Measurements from ENCODE around the gene SMTN. TPM values are rescaled to one million over a fixed set of nuclear protein-coding genes. Genes with fewer than 3 reads are reported as not detected.

The SMTN gene
- total RNA-seq, 1 donor from 2014 or later, result 51.7 TPM

- DNase-seq (ENCODE audit: low read depth), result no peak
- Histone ChIP-seq H3K36me3 (ENCODE audit: control insufficient read depth, insufficient read depth, low read length) (peaks cover 10% of the 10 kb centered on the region), H3K27me3 (ENCODE audit: control insufficient read depth, insufficient read depth, low read length) (no peaks in the 10 kb centered on the region), H3K4me3 (ENCODE audit: low read depth, low read length) (no peak overlapping the region)
- TF ChIP-seq, protein P1, sequence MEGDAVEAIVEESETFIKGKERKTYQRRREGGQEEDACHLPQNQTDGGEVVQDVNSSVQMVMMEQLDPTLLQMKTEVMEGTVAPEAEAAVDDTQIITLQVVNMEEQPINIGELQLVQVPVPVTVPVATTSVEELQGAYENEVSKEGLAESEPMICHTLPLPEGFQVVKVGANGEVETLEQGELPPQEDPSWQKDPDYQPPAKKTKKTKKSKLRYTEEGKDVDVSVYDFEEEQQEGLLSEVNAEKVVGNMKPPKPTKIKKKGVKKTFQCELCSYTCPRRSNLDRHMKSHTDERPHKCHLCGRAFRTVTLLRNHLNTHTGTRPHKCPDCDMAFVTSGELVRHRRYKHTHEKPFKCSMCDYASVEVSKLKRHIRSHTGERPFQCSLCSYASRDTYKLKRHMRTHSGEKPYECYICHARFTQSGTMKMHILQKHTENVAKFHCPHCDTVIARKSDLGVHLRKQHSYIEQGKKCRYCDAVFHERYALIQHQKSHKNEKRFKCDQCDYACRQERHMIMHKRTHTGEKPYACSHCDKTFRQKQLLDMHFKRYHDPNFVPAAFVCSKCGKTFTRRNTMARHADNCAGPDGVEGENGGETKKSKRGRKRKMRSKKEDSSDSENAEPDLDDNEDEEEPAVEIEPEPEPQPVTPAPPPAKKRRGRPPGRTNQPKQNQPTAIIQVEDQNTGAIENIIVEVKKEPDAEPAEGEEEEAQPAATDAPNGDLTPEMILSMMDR (IDR thresholded peaks at IDR 0.05; ENCODE audit: insufficient read depth, low read length, poor library complexity, severe bottlenecking), result no peak
Observed at GRCh38 chr22:31088233-31088986, 7.3 kb downstream of the SMTN start.

DNA sequence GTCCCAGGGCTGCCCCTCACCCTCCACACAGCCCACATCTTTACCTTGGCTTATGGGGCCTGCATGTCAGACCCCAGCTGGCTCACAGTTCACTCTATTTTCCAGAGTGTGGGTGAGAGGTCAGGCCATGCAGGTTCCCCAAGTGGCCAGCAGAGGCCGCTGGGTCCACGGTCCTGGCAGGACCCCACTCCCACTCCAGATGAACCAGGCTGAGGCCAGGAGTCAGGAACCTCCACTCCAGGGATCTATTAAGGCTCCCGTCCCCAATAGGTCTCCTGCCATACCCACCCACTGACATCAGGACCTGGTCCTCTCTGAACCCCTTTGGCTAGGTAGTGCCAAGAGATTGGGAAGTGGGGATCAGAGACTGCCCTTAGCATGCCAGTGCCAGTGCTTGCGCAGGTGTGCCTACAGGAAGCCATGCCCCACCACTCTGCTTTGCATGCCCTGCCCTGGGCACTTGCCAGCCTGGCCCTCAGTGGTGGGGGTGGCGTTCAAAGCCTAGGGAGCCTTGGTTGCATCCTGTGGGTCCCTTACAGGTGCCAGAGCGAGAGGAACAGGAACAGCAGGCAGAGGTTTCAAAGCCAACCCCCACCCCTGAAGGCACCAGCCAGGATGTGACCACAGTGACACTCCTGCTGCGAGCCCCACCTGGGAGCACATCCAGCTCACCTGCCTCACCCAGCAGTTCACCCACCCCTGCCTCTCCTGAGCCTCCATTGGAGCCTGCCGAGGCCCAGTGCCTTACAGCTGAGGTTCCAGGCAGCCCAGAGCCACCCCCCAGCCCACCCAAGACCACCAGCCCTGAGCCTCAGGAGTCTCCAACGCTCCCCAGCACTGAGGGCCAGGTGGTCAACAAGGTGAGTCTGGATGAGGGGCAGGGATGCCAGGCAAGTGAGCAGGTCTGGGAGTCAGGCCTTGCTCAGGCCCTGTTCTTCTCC lies 8.3 kb downstream of the SMTN start:
- Histone ChIP-seq H3K27me3 (ENCODE audit: control insufficient read depth, insufficient read depth, low read length) (no peaks in the 10 kb centered on the region), H3K4me3 (ENCODE audit: low read depth, low read length) (no peak overlapping the region), H3K36me3 (ENCODE audit: control insufficient read depth, insufficient read depth, low read length) (peaks cover 10% of the 10 kb centered on the region)
- TF ChIP-seq, protein P1 (IDR thresholded peaks at IDR 0.05; ENCODE audit: insufficient read depth, low read length, poor library complexity, severe bottlenecking), result peak; percentile 81
- DNase-seq (ENCODE audit: low read depth), result no peak

- DNase-seq (ENCODE audit: low read depth), result no peak
- Histone ChIP-seq H3K36me3 (ENCODE audit: control insufficient read depth, insufficient read depth, low read length) (peaks cover 15% of the 10 kb centered on the region), H3K27me3 (ENCODE audit: control insufficient read depth, insufficient read depth, low read length) (no peaks in the 10 kb centered on the region), H3K4me3 (ENCODE audit: low read depth, low read length) (no peak overlapping the region)
- TF ChIP-seq, protein P1 (IDR thresholded peaks at IDR 0.05; ENCODE audit: insufficient read depth, low read length, poor library complexity, severe bottlenecking), result no peak
Observed at GRCh38 chr22:31090217-31091085, 9.3 kb downstream of the SMTN start.

DNA sequence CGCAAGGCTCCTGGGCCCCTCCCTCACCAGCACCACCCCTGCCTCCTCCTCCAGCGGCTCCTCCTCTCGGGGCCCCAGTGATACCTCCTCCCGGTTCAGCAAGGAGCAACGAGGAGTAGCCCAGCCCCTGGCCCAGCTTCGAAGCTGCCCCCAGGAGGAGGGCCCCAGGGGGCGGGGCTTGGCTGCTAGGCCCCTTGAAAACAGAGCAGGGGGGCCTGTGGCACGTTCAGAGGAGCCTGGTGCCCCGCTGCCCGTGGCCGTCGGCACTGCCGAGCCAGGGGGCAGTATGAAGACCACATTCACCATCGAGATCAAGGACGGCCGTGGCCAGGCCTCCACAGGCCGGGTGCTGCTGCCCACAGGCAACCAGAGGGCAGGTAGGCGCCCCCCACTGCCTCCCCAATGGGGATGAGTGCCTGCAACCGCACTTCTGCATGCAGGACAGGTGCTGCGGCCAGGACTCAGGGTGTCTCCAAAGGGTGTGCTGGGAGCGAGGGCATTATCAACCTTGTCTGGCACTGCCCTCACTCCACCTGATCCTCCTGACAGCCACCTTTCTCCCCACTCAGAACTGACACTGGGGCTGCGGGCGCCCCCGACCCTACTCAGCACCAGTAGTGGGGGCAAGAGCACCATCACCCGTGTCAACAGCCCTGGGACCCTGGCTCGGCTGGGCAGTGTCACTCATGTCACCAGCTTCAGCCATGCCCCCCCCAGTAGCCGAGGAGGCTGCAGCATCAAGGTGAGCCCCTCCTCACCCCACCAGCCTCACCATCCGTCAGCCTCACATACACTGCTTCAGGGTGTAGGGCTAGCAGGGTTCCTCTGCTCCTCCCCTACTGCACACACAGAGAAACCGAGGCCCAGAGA lies 10.2 kb downstream of the SMTN start:
- no peak for DNase-seq (ENCODE audit: low read depth)
- TF ChIP-seq, protein P1 (IDR thresholded peaks at IDR 0.05; ENCODE audit: insufficient read depth, low read length, poor library complexity, severe bottlenecking), result no peak
- H3K4me3 ChIP-seq (ENCODE audit: low read depth, low read length), result no peak overlapping the region
- H3K27me3 ChIP-seq (ENCODE audit: control insufficient read depth, insufficient read depth, low read length), result no peaks in the 10 kb centered on the region
- peaks cover 16% of the 10 kb centered on the region for H3K36me3 ChIP-seq (ENCODE audit: control insufficient read depth, insufficient read depth, low read length)

DNA sequence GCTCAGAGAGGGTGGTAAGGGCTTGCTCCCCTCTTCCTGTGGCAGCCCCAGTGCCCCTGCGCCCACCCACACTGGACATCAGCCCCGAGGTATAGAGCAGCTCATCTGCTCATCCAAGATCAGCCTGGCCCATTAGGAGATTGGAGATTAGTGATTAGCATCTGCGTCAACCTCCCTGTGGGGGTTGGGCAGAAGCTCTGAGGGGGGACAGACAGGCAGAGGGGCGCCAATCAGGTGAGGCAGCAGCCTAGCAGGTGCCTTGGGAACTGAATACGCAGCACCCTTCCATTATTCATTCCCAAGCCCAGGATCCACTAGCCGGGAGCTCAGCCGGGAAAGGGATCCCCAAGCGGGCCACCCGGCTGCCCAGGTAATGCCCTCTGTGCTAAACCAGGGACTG lies 11.0 kb downstream of the SMTN start:
- Histone ChIP-seq H3K4me3 (ENCODE audit: low read depth, low read length) (no peak overlapping the region), H3K27me3 (ENCODE audit: control insufficient read depth, insufficient read depth, low read length) (no peaks in the 10 kb centered on the region), H3K36me3 (ENCODE audit: control insufficient read depth, insufficient read depth, low read length) (peaks cover 21% of the 10 kb centered on the region)
- DNase-seq (ENCODE audit: low read depth), result no peak
- TF ChIP-seq, protein P1 (IDR thresholded peaks at IDR 0.05; ENCODE audit: insufficient read depth, low read length, poor library complexity, severe bottlenecking), result no peak
